ENCODE measurements around the gene PXK. TPM values are rescaled to one million over a fixed set of nuclear protein-coding genes. Genes with fewer than 3 reads are reported as not detected.

PXK gene
- total RNA-seq, 3 donors from 2014 or later (not counting 1 experiment from before 2014, with no cell fraction given) = 42.1 to 53.8 (median 48.9) TPM

- DNase-seq (peak in 1 of 2 donors; percentile 62), ATAC-seq (peak; percentile 72 to 74 (median 74))
- no peaks in the 10 kb centered on the region for H3K27me3 Mint-ChIP-seq (ENCODE audit: low read depth in 2 of 2)
- TF ChIP-seq, protein P1, sequence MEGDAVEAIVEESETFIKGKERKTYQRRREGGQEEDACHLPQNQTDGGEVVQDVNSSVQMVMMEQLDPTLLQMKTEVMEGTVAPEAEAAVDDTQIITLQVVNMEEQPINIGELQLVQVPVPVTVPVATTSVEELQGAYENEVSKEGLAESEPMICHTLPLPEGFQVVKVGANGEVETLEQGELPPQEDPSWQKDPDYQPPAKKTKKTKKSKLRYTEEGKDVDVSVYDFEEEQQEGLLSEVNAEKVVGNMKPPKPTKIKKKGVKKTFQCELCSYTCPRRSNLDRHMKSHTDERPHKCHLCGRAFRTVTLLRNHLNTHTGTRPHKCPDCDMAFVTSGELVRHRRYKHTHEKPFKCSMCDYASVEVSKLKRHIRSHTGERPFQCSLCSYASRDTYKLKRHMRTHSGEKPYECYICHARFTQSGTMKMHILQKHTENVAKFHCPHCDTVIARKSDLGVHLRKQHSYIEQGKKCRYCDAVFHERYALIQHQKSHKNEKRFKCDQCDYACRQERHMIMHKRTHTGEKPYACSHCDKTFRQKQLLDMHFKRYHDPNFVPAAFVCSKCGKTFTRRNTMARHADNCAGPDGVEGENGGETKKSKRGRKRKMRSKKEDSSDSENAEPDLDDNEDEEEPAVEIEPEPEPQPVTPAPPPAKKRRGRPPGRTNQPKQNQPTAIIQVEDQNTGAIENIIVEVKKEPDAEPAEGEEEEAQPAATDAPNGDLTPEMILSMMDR (IDR thresholded peaks at IDR 0.05) = no peak
- no peaks in the 10 kb centered on the region for H3K9me3 Mint-ChIP-seq
- intact Hi-C loops (cut with micrococcal nuclease) = loop anchor here (1.0 kb wide), 1 partner anchor 60 kb away; no protein-coding TSS in a partner anchor
- Histone ChIP-seq H3K9me3 (ENCODE audit: control insufficient read depth, insufficient read depth, low read length) (no peaks in the 10 kb centered on the region), H3K4me1 (ENCODE audit: control insufficient read depth, insufficient read depth, low read length) (peaks cover 68% of the 10 kb centered on the region), H3K4me3 (ENCODE audit: low read length) (peak overlapping the region; percentile 29), H3K27ac (ENCODE audit: low read length) (peak overlapping the region; percentile 69), H3K27me3 (ENCODE audit: control insufficient read depth, insufficient read depth, low read length) (no peaks in the 10 kb centered on the region), H3K36me3 (ENCODE audit: control insufficient read depth, insufficient read depth, low read length) (no peaks in the 10 kb centered on the region)
- H3K36me3 Mint-ChIP-seq = no peaks in the 10 kb centered on the region
- peak overlapping the region; percentile 87 for H3K4me3 Mint-ChIP-seq
- WGBS (ENCODE audit: insufficient coverage) = 30% methylated on average over 6 of the region's 8 CpGs
- peak overlapping the region; percentile 89 to 95 for H3K27ac Mint-ChIP-seq
- H3K4me1 Mint-ChIP-seq = peaks cover 82 to 87% of the 10 kb centered on the region in 2 donors
Measured at GRCh38 chr3:58353722-58354553, 21.2 kb downstream of the PXK start.

- Mint-ChIP-seq H3K36me3 (no peaks in the 10 kb centered on the region), H3K27me3 (ENCODE audit: low read depth in 2 of 2) (no peaks in the 10 kb centered on the region), H3K4me1 (peaks cover 73 to 77% of the 10 kb centered on the region in 2 donors), H3K27ac (peak overlapping the region; percentile 89 to 95), H3K4me3 (peak overlapping the region; percentile 6), H3K9me3 (no peaks in the 10 kb centered on the region)
- Histone ChIP-seq H3K4me3 (ENCODE audit: low read length) (no peak overlapping the region), H3K9me3 (ENCODE audit: control insufficient read depth, insufficient read depth, low read length) (no peaks in the 10 kb centered on the region), H3K4me1 (ENCODE audit: control insufficient read depth, insufficient read depth, low read length) (peaks cover 58% of the 10 kb centered on the region), H3K27ac (ENCODE audit: low read length) (peak overlapping the region; percentile 46), H3K36me3 (ENCODE audit: control insufficient read depth, insufficient read depth, low read length) (no peaks in the 10 kb centered on the region), H3K27me3 (ENCODE audit: control insufficient read depth, insufficient read depth, low read length) (no peaks in the 10 kb centered on the region)
- TF ChIP-seq, protein P1 (IDR thresholded peaks at IDR 0.05) = no peak
- ATAC-seq (no peak), DNase-seq (no peak)
- WGBS (ENCODE audit: insufficient coverage) = 64% methylated on average over 8 of the region's 8 CpGs
- intact Hi-C loops (cut with micrococcal nuclease) = no loop called here
Measured at GRCh38 chr3:58355179-58355578, 22.5 kb downstream of the PXK start.

- ATAC-seq (no peak), DNase-seq (no peak)
- no peaks in the 10 kb centered on the region for H3K27me3 Mint-ChIP-seq (ENCODE audit: low read depth in 2 of 2)
- Histone ChIP-seq H3K4me3 (ENCODE audit: low read length) (no peak overlapping the region), H3K36me3 (ENCODE audit: control insufficient read depth, insufficient read depth, low read length) (no peaks in the 10 kb centered on the region), H3K9me3 (ENCODE audit: control insufficient read depth, insufficient read depth, low read length) (no peaks in the 10 kb centered on the region), H3K4me1 (ENCODE audit: control insufficient read depth, insufficient read depth, low read length) (peaks cover 52% of the 10 kb centered on the region), H3K27ac (ENCODE audit: low read length) (peak overlapping the region; percentile 36), H3K27me3 (ENCODE audit: control insufficient read depth, insufficient read depth, low read length) (no peaks in the 10 kb centered on the region)
- H3K27ac Mint-ChIP-seq = peak overlapping the region; percentile 36 to 60
- peaks cover 64 to 68% of the 10 kb centered on the region in 2 donors for H3K4me1 Mint-ChIP-seq
- TF ChIP-seq, protein P1 (IDR thresholded peaks at IDR 0.05) = no peak
- intact Hi-C loops (cut with micrococcal nuclease) = no loop called here
- H3K9me3 Mint-ChIP-seq = no peaks in the 10 kb centered on the region
- WGBS (ENCODE audit: insufficient coverage) = 31% methylated on average over 4 of the region's 4 CpGs
- no peaks in the 10 kb centered on the region for H3K36me3 Mint-ChIP-seq
- H3K4me3 Mint-ChIP-seq = no peak overlapping the region
Measured at GRCh38 chr3:58356054-58356453, 23.4 kb downstream of the PXK start.
